Upper lobe of right lung (tissue), 1 donor: ENCODE measurements around the gene MAP3K7CL. TPM values are rescaled to one million over a fixed set of nuclear protein-coding genes. Genes with fewer than 3 reads are reported as not detected.

Source experiments
- ATAC-seq: fragments of 200-7000 bp; cut with Tn5 transposase; one replicate; pipeline ENCODE4 v1.9.1; 2020; ENCODE audit warnings: mild to moderate bottlenecking, moderate library complexity
- DNase-seq: peaks from one replicate; pipeline ENCODE4 v3.0.0-alpha.2; 2020
- H3K27ac ChIP-seq: fragments of 200-600 bp; one replicate; pipeline ENCODE4 v1.8.0; 2022
- H3K27me3 ChIP-seq: fragments of 200-600 bp; one replicate; pipeline ENCODE4 v1.8.0; 2022; ENCODE audit warnings: mild to moderate bottlenecking
- H3K36me3 ChIP-seq: fragments of 200-600 bp; one replicate; pipeline ENCODE4 v1.8.0; 2022
- H3K4me1 ChIP-seq: fragments of 200-600 bp; one replicate; pipeline ENCODE4 v1.8.0; 2022
- H3K4me3 ChIP-seq: fragments of 200-600 bp; one replicate; pipeline ENCODE4 v1.8.0; 2022; ENCODE audit warnings: mild to moderate bottlenecking
- H3K9me3 ChIP-seq: fragments of 200-600 bp; one replicate; pipeline ENCODE4 v1.8.0; 2022
- CTCF ChIP-seq: fragments of 200-600 bp; IDR thresholded peaks from one replicate; pipeline ENCODE4 v1.8.0; 2022; ENCODE audit warnings: antibody characterized with exemption
- intact Hi-C: fragments of 100-400 bp; cut with DNase I; formaldehyde crosslinking; loops from one replicate; pipeline ENCODE4 v1.11.0; 2022
- total RNA-seq: library from RNA; stranded (reverse); fragmentation: NEBNext Ultra II Directional; extraction: Animal tissue kit (Norgen Biotek cat#: 25700); gene quantifications from one replicate; pipeline ENCODE4 v1.2.1, GENCODE V29; 2021
- donor health status: DM: no; HTN: yes; CAD: no; lungs with severe emphysema.

MAP3K7CL gene
- total RNA-seq, 1 donor from 2014 or later, result 7.6 TPM

- ATAC-seq (no peak), DNase-seq (no peak)
- no peaks in the 10 kb centered on the region for H3K4me1 ChIP-seq
- no peaks in the 10 kb centered on the region for H3K27me3 ChIP-seq
- no peak overlapping the region for H3K4me3 ChIP-seq
- H3K9me3 ChIP-seq, result no peaks in the 10 kb centered on the region
- H3K36me3 ChIP-seq, result peaks cover 5% of the 10 kb centered on the region
- intact Hi-C loops, result loop anchor here (5.0 kb wide), 1 partner anchor 281 kb away; no protein-coding TSS in a partner anchor
- TF ChIP-seq CTCF, result no peak
- no peak overlapping the region for H3K27ac ChIP-seq
Observed at GRCh38 chr21:29091033-29091432, 39.4 kb upstream of the MAP3K7CL start.

- Histone ChIP-seq H3K27ac (no peak overlapping the region), H3K27me3 (no peaks in the 10 kb centered on the region), H3K4me3 (no peak overlapping the region), H3K4me1 (no peaks in the 10 kb centered on the region), H3K36me3 (peaks cover 5% of the 10 kb centered on the region), H3K9me3 (no peaks in the 10 kb centered on the region)
- intact Hi-C loops, result loop anchor here (5.0 kb wide), 1 partner anchor 280 kb away; no protein-coding TSS in a partner anchor
- no peak for DNase-seq
- no peak for ATAC-seq
- no peak for TF ChIP-seq CTCF
Observed at GRCh38 chr21:29092102-29092959, 38.1 kb upstream of the MAP3K7CL start.

- Histone ChIP-seq H3K27ac (no peak overlapping the region), H3K4me1 (no peaks in the 10 kb centered on the region), H3K9me3 (no peaks in the 10 kb centered on the region), H3K36me3 (peaks cover 5% of the 10 kb centered on the region), H3K4me3 (no peak overlapping the region), H3K27me3 (no peaks in the 10 kb centered on the region)
- peak; percentile 68 for ATAC-seq
- intact Hi-C loops, result no loop called here
- no peak for TF ChIP-seq CTCF
- no peak for DNase-seq
Observed at GRCh38 chr21:29096218-29097015, 34.0 kb upstream of the MAP3K7CL start.

GRCh38 chr21:29098156-29098555, 32.3 kb upstream of the MAP3K7CL start:
- no peak for TF ChIP-seq CTCF
- no peaks in the 10 kb centered on the region for H3K27me3 ChIP-seq
- intact Hi-C loops, result no loop called here

GRCh38 chr21:29102791-29103257, 27.6 kb upstream of the MAP3K7CL start:
- intact Hi-C loops, result no loop called here
- TF ChIP-seq CTCF, result no peak
- Histone ChIP-seq H3K9me3 (no peaks in the 10 kb centered on the region), H3K27me3 (no peaks in the 10 kb centered on the region), H3K36me3 (no peaks in the 10 kb centered on the region), H3K27ac (no peak overlapping the region), H3K4me1 (no peaks in the 10 kb centered on the region), H3K4me3 (no peak overlapping the region)
- DNase-seq, result no peak
- ATAC-seq, result no peak

More at GRCh38 chr21:29098156-29098555, 32.3 kb upstream of the MAP3K7CL start:
- DNase-seq, result no peak
- Histone ChIP-seq H3K4me3 (no peak overlapping the region), H3K4me1 (no peaks in the 10 kb centered on the region), H3K36me3 (no peaks in the 10 kb centered on the region), H3K27ac (no peak overlapping the region), H3K9me3 (no peaks in the 10 kb centered on the region)
- ATAC-seq, result no peak
